H54 (cell line): ENCODE data around the gene TEC.

Source experiments
- DNase-seq: peaks from one replicate; pipeline ENCODE4 v3.0.0; 2011; ENCODE audit warnings: low spot score, mixed read lengths; ENCODE audit not compliant: insufficient read length
- FAIRE-seq: peaks from 3 replicates; lab custom pipeline; 2011; peaks lifted over from hg19 to GRCh38; lab: Jason Lieb, UNC
- POLR2A ChIP-seq: IDR thresholded peaks from 2 replicates; pipeline ENCODE4 v1.6.1; 2011; ENCODE audit warnings: low read depth, mild to moderate bottlenecking, low read length

TEC gene

DNA sequence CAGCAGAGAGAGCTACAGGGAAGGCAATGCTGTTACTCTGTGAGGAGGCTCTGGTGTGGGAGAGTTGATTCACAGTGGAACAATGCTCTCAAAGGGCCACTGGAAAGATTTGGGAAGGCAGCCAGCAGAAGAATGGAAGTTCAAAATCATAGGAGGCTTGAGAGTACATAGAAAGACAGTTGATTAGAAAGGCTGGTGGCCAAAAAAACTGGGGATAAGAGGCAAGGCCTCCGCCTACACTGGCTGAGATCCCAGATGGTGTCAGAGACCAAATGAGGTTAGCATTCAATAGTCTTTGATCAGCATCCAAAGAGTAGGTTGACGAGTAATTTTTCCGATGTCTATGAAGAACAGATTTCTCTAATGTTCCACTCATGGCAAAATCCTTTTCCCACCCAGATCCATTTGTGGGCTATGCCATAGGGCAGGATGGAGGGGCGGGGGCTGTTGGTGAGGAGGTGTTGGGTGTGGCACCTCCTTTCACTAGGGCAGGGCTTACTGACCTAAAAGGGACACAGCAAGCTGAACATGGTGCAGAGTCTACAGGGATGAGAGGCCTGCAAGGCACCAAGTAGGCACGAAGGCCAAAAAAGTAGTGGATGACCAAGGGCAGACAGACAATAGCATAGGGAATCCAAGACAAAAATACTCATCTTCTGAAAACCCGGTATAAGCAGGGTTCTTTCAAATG, 15.1 kb downstream of the TEC start:
- no peak for DNase-seq
- FAIRE-seq = no peak
- no peak for TF ChIP-seq POLR2A

DNA sequence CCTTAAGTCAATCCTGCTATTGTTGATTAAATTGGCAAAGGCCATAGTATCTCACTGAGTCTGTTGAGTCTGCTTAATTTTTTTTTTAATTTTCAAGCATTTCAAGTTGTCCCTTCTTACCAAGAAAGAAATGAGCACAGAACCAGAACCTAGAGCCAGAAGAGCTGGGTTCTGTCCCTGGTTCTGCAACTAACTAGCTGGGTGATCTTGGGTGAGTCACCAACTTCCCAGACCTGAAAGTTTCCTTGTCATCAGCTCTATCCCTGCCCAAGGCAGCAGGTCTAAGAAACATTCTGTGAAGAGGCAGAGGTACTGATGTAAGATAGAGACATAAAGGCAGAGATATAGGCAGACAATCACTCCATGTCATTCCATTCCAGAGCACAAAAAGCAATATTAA, 17.3 kb downstream of the TEC start:
- no peak for TF ChIP-seq POLR2A
- FAIRE-seq (no peak), DNase-seq (no peak)

DNA sequence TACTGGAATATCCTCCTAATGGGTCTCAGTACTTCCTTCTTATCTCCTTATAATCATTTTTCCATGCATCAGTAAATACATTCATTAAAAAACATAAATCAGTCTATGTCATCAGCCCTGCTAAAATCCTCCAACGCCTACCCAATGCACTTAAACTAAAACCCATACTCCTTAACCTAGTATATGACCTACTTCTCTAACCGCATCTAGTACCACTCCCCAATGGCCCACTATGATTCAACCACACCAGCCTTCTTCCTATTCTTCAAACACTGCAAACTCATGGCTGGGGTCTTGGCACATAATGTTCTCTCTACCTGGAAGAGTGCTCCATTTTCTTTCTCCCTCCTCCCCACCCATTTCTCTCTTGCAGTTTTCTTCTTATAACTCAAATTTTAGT, 18.7 kb downstream of the TEC start:
- no peak for TF ChIP-seq POLR2A
- no peak for DNase-seq
- no peak for FAIRE-seq

DNA sequence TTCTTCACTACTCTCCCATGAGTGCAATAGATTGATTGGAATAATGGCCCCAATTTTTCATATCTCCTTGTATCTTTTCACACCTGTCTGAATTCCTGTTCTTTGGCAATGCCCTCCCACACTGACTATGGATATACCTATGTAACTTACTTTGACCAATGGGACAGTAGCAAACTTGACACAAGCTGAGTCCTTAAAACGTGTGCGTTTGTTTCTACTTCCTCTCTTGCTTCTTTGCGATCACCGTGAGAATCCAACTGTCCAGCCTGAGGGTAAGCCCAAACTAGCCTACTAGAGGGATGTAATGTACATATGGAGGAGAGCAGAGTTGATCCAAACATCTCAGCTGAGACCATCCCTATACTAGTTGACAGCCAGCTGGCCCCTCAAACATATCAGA, 19.3 kb downstream of the TEC start:
- FAIRE-seq (no peak), DNase-seq (no peak)
- no peak for TF ChIP-seq POLR2A

DNA sequence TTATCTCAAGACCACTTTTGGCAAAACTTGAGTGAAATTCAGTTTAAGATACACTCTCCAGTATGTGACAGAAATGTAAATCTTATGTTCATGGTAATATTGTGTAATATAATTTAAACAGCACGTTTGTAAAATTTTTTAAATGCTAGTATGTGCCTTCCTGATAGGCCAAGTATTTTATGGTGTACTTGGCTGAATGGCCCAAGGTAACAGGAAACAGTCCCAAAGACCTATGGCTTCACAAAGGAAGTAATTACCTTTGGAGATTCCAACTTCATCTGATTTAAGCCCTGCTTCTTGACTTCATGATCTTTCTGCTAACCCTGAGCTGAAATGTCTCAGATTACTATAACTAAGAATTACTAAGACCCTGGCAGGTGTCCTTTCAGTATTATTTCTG, 20.3 kb downstream of the TEC start:
- FAIRE-seq (no peak), DNase-seq (no peak)
- TF ChIP-seq POLR2A = no peak

DNA sequence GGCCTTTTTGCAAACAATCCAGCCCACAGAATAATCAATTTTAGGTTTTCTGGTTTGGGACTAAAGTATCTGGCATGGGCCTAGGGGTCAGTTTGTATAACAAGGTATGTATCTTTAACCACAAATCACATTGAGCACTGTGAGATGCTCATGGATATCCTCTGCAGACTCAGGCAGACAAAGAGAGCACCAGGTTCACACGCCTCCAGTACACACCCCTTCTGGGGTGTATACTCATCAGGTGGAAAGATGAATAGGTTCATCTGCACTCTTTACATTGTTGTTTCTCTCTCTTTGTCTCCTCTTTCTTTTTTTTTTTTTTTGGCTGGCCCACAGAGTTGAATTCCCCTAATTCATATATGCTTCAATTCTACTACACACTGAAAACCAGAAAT, 21.1 kb downstream of the TEC start:
- TF ChIP-seq POLR2A = no peak
- no peak for FAIRE-seq
- no peak for DNase-seq

DNA sequence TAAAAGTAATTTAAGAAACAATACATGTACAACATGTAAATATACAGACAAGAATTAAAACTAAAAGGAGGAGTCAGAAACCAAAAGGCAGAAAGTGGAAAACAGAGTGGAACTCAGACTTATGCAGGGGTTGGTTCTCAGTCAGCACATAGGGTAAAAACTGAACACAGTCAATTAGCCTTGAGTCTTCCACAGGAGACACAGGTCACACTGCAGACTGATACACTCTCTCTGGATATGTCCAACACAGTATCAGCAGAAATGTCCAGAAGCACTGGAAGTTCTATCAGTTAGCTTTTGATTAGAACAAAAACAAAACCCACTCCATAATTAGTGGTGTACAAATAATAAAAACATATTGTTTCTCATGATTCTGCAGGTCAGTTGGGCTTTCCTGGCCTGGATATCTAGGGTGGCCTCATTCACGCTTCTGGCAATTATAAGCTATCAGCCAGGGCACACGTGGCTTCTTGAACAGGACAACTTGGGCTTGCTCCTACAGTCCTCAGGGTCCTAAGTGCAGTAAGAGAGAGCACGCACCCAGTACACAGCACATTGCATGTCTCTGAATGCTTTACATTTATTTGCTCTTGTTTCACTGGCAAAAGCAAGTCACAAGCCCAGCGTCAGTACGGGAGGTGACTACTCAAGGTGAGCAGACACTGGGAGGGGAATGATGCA, 21.6 kb downstream of the TEC start:
- no peak for DNase-seq
- no peak for FAIRE-seq
- no peak for TF ChIP-seq POLR2A

DNA sequence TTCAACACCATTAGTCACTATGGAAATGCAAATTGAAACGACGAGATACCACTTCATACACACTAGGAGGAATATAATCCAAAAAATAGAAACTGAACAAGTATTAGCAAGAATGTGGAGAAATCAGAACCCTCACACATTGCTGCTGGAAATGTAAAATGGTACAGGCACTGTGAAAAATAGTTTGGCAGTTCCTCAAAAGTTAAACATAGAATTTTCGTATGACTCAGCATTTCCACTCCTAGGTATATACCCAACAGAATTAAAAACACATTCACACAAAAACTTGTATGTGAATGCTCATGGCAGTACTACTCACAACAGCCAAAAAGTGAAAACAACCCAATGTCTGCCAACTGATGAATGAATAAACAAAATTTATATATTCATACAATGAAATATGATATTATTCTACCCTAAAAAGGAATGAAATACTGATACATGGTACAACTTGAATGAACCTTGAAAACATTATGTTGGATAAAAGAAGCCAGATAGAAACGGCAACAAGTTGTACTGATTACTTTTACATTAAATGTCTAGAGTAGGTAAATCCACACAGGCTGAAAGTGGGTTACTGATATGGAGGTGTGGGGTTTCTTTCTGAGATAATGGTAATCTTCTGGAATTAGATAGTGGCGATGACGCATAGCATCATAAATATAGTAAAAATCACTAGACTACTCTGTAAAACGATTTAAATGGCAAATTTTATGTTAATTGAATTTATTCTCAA, 22.3 kb downstream of the TEC start:
- TF ChIP-seq POLR2A = no peak
- DNase-seq = no peak
- no peak for FAIRE-seq

DNA sequence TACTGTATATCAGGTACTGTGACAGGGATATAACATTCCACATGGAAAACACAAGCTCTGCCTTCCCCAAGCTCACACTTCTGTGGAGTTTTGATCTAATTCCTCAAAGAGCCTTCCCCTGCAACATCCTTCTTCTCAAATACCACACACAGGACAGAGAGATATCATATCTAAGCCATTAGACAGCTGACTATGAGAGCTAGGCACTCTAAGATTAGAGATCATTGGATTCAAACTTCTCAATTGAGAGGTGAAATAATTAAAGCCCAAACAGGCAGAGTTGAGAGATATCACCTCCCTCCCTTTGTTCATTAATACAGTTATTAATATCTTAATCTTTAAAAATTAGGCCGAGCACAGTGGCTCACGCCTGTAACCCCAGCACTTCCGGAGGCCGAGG, 25.0 kb downstream of the TEC start:
- DNase-seq (no peak), FAIRE-seq (no peak)
- TF ChIP-seq POLR2A = no peak

DNA sequence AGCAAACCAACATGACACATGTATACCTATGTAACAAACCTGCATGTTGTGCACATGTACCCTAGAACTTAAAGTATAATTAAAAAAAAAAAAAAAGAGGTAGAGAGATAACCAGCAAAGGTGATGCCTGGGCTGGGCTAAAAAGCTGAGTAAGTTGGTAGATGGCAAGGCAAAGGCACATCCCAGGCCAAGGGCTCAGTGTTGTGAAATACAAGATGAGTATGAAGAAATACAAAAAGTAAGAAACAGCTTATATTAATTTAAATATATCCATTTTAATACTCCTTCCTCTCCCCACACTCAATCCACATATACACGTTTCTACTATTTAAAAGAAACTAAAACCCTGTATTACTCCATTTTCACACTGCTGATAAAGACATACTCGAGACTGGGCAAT, 25.8 kb downstream of the TEC start:
- no peak for FAIRE-seq
- DNase-seq = no peak
- no peak for TF ChIP-seq POLR2A

DNA sequence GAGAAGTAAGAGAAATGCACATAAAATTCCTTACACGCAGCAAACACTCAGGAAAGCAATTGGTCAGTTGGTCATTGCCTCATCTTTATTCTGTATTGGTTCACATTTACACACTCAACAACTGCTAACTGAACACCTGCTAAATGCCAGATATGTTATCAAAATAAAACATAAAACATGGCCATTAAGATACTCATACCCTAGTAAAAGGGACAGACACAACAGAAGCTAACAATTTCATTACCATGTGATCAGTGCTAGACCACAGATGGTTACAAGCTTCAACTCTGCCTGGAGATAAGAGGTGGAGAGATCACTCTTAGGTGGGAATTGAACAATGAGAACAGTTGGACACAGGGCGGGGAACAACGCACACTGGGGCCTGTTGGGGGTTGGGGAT, 26.2 kb downstream of the TEC start:
- FAIRE-seq = no peak
- TF ChIP-seq POLR2A = no peak
- DNase-seq = no peak

DNA sequence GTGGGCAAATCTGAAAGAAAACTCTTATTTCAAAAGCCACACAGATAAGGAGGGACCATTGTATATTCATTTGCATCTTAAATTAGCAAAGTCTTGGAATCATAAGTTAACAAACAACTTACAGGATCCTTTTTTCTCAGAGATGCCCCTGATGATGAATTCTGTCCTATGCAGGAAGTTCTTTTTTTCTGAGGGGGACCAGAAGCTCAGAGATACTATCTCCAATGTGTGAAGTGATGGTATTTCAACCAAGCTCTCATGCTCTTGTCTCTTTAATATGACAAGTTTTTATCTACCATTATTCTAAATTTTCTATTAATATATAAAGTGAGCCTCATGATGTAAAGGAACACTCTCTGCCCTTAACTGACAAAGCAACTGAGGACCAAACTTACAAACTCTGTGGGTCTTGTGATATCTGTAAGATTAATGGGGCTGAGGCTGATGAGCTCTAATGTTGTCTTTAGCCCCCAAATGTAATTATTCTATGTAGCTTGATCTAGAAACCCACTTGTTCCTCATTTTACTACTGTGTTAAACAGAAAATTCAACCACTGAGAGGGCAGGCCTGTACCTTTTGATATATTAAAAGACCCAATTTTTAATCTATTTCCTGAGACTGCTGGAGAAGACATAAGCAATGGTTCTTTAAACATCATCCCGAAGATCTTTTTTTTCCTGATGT, 27.0 kb downstream of the TEC start:
- FAIRE-seq = no peak
- TF ChIP-seq POLR2A = no peak

DNA sequence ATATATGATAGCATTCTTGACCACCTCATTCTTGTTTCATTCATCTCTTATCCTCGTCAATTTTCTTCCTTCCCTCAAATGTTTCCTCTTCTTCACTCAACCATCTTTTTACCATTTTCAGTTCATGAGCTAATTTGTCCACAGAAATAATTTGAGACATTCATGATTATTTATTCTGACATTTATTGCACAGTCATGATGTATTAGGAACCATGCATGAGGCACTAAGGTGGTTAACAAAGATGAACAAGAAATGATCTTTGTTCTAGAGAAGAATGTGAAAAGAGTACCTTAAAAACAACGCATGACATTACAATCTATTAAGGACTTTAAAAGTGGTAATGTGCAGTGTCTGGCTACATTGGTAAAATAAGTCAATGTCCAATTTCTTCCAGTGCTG, 27.9 kb downstream of the TEC start:
- TF ChIP-seq POLR2A = no peak
- FAIRE-seq (no peak), DNase-seq (no peak)

More for the DNA sequence above, 27.0 kb downstream of the TEC start:
- no peak for DNase-seq

DNA sequence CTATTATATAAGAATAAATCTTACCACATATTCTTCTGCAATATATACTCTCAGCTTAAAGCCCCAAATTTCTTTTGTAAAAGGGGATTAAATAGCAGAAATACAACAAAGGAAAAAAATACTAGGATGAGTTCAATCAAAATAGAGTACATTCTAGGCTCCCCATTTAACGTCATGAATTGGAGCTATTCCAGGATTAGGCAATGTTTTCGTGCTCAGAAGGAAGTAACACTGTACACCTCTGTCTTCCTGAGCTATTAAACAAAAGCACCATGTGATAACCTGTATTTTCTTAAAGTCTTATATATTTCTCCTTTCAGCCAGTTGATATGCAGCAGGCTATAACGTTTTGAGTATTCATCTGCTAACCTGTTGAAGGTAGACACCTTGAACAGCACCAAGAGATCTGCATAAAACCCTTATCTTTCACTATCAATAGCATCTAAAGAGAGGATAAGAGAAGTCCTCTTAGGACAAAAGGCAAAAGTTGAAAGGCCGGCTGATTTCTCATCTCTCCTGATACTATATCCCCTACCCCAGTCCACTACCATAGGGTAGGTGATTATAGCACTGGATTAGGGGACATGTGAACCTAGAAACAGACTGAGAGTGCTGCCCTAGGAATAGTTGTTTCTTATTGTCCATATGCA, 31.5 kb downstream of the TEC start:
- no peak for TF ChIP-seq POLR2A
- FAIRE-seq = no peak
- DNase-seq = no peak
